Activated T-cell treated with anti-CD3 and anti-CD28 coated beads for 1 hour (primary cell): ENCODE results near the gene MOGAT3.
"Not testable (repeated sequence)": the region's sequence is repeated elsewhere in the genome, so short reads cannot be mapped to it uniquely, and the experiment has no call there.

Experiments used
- DNase-seq: peaks from one replicate; pipeline ENCODE4 v3.0.0-alpha.2; 2020; ENCODE audit warnings: low read depth

The MOGAT3 gene

DNA sequence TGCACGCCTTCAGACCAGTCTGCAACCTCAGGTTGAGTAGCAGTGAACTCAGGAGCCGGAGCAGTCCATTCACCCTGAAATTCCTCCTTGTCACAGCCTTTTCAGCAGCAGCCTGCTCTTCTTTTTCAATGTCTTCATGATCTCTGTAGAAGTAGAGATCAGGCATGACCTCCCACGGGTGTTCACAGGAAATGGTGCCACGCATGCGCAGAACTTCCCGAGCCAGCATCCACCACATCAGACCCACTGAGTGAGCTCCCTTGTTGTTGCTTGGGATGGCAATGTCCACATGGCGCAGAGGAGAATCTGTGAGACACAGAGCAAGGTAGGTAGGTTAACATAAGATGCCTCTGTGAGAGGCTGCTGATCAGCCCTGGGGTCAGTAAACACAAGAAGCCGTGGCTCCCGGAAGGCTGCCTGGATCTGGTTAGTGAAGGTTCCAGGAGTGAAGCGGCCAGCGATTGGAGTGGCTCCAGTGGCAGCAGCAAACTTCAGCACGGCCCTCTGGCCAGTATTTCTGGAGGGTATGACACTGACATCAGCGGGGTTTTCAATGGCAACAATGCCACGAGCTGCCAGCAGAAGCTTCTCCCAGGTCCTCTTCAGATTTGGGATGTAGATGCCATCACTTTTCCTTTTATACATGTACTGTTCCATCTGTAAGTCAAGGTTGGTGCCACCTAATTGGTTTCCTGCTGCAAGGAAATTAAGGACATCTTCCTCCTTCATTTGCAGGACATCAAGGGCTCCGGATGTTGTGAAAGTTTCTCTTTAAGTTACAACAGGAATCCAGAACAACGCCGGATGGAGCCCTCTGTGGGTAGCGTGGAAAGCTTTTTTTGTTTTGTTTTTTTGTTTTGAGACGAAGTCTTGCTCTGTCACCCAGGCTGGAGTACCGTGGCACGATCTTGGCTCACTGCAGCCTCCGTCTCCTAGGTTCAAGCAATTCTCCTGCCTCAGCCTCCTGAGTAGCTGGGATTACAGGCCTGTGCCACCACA, 3.2 kb upstream of the MOGAT3 start:
- not testable (repeated sequence) for DNase-seq

DNA sequence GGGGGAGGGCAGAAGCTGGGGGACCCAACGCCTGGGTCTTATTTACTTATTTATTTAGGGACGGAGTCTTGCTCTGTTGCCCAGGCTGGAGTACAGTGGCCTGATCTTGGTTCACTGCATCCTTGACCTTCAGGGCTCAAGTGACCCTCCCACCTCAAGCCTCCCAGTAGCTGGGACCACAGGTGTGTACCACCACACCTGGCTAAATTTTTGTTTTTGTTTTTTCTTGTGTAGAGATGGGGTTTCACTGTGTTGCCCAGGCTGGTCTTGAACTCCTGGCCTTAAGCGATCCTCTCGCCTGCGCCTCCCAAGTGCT, 1.7 kb upstream of the MOGAT3 start:
- DNase-seq: no peak

DNA sequence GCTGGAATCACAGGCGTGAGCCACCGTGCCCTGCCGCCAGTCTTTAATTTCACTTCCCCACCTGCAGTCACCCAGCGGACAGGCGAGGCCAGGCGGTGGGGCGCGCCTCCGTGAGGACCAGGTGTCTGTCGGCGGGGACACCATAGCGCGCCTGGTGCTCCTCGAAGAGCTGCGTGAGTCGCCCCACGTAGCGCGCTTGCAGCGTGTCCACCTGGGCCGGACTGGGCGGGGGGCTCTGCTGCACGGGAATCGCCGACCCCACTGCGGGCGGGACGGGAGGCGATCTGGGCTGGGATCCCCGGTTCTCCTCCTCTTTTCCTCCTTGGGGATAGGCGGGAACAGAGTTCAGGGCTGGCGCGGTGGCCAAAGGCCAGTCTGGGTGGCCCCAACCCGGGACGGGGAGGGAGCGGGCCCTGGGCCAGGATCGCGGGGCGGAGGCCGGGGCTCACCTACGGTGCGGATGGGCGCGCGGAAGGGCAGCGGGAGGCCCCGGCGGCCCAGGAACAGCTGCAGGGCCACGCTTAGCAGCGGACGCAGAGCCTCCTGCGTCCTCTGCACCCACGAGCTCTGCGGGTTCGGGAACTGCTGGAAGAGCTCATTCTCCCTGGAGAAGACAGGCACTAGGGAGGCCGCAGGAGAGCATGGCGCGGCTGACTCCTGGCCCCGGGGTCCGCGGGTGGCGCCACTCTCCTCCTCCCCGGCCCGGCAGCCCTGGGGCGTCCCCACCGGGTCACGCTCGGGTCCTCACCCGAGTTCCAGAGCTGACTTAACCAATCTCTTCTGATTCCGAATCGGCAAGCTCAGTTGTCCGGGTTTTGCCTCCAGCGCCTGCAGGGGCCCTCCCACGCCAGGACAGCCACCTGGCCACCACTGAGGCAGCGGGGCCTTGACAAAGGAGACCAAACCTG, 1.1 kb upstream of the MOGAT3 start:
- DNase-seq: no peak

DNA sequence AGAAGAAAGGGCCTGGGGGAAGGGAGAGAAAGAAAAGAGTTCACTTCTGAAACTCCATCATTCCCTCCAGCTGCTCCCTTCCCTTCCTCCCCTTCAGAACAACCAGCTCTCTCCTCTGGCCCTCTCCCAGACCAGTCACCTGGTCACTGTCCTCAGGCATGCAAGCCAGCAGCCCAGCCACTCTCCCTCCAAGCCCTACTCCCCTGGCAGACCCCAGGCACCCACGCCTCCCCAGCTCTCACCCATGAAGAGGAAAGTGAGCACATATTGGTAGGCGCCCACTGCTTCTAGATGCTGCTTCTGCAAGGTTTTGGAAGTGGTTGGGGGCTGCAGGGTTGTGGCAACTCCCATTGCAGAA, 353 bp downstream of the MOGAT3 start:
- DNase-seq: no peak

DNA sequence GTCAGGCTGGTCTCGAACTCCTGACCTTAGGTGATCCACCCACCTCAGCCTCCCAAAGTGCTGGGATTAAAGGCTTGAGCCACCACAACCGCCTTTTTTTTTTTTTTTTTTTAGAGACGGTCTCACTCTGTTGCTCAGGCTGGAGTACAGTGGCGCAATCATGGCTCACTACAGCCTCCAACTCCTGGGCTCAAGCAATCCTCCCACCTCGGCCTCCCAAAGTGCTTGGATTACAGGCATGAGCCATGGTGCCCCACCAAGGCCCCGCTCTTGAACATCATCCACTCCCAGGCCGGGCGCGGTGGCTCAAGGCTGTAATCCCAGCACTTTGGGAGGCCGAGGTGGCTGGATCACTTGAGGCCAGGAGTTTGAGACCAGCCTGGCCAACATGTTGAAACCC, 1.3 kb downstream of the MOGAT3 start:
- not testable (repeated sequence) for DNase-seq

DNA sequence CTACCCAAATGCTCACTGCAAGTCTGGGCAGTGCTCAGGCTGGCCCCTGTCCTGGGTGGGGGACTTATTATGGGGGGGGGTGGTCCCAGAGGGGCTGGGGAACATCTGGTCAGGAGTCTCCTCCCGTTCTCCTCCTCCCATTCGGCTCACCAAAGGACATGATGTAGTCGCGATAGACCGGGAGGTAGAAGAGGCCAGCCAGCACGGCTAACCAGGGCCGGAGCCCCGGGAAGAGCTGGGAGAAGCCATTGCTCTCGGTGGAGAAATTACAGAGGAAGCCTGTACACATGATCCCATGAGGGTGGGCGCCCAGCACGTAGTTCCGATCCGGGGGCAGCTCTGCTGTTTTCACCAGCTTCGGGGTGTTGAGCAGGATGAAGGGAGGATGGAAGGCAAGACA, 2.4 kb downstream of the MOGAT3 start:
- no peak for DNase-seq

DNA sequence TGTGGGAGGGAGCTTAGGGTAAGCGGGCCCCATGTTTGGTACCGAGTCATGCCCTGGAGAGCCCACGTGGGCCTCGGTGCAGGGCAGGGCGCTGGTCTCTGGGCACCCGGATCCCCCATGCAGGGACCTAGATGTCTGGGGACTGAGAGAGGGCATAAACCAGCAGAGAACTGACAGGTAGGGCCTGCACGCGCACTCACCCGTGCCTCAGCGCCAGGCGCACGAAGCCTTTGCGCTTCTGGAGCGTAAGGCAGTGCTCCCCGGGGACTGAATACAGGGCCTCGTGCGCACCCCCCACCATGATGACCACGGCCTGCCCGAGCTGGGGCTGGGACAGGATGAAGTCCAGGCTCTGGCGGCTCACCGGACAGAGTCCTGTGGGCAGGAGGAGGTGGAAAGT, 2.8 kb downstream of the MOGAT3 start:
- DNase-seq: no peak

DNA sequence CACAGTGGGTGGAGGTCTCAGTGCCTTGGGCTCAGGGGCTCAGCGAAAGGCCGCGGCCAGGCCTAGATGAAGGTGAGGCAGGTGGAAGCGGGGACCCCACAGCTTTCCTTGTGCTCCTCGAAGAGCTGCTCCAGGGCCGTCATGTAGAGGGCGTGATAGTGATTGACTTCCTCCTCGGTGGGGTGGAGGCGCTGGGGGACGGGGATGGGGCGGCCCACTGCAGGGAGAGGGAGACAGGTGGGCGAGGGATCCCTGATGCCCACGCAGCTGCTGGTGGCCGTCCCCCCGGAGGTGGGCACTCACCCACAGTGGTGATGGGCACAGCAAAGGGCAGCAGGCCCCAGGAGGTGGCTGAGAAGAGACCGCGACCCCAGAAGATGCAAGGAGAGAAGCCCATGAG, 5.0 kb downstream of the MOGAT3 start:
- DNase-seq: no peak

GRCh38 chr7:101189109-101189508, 11.7 kb downstream of the MOGAT3 start:
- no peak for DNase-seq

DNA sequence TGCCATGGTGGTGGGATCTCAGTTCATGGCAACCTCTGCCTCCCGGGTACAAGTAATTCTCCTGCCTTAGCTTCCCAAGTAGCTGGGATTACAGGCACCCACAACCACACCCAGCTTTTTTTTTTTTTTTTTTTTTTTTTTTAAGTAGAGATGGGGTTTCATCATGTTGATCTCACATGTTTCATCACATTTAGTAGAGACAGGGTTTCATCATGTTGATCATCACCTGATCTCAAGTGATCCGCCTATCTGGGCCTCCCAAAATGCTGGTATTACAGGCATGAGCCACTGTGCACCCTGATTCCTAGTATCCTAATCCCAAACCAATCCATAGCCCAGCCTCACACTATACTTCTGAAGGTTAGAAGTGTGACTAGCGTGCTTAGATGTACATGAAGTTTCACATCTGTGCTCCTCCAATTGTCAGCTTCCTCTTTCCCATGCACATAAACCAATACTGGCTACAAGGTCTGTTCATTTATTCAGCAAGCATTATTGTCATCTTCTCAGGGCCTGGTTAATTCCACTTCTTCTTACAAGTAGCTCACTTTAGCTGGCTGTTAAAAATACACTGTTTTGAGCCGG, 13.9 kb downstream of the MOGAT3 start:
- DNase-seq: no peak

DNA sequence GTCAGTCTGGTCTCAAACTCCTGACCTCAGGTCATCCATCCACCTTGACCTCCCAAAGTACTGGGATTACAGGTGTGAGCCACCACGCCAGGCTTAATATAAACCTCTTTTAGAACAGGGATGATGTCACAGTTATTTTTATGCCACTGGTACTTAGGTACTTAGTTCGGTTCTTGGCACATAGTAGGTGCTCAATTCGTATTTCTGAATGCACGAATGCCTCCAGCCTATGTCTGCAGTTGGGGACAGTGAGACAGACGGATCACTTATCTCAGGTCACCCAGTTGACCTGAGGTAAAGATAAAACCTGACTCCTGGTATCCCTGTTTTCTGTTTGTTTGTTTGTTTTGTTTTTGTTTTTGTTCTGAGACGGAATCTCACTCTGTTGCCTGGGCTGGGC, 14.6 kb downstream of the MOGAT3 start:
- DNase-seq: no peak

- no peak for DNase-seq
These were observed 15.5 kb downstream of the MOGAT3 start for GRCh38 chr7:101185258-101185839.

GRCh38 chr7:101180130-101180755, 20.6 kb downstream of the MOGAT3 start, which contains the start of gene NAT16:
TSS of gene NAT16 (minus strand) at chr7:101180293. CDS start at chr7:101174807, 5,486 bp downstream.
- DNase-seq: no peak

GRCh38 chr7:101179713-101180112, 21.1 kb downstream of the MOGAT3 start:
- no peak for DNase-seq

DNA sequence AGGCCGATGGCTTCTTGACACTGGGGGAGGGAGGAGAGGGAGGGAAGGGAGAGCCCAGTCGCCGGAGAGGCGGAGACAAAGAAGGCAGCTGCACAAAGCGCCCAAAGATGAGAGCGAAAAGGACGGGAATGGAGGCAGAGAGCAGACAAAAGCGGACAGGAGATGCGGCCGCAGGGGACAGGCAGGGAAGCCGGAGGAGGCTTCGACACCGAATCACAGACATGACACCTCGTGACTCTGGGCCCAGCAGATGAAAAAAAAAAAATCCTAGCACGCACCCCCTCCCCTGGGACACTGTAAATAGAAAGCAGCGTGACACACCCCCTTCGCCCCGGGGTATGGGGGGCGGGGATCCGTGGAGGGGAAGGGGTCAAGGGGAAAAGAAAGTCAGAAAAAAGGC, 21.7 kb downstream of the MOGAT3 start:
- no peak for DNase-seq

DNA sequence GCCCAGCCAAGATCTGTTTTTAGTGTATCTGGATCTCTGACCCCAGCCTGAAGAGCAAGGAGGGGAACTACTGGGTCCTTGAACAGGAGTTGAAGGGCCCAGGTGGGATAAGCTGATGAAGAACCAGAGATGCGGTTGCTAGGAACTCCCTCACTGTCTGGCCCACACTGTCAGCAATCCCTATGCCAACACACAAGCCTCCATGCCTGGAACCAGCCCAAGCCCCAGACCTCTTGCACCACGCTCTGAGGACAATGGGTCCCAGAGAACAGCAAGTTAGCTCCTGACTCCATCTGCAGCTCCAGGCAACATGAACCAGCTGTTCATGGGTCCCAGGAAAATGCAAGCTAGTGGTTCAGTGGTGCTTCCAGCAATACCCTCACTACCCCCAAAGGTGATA, 23.2 kb downstream of the MOGAT3 start:
- no peak for DNase-seq

GRCh38 chr7:101175664-101176063, 25.2 kb downstream of the MOGAT3 start:
- no peak for DNase-seq

DNA sequence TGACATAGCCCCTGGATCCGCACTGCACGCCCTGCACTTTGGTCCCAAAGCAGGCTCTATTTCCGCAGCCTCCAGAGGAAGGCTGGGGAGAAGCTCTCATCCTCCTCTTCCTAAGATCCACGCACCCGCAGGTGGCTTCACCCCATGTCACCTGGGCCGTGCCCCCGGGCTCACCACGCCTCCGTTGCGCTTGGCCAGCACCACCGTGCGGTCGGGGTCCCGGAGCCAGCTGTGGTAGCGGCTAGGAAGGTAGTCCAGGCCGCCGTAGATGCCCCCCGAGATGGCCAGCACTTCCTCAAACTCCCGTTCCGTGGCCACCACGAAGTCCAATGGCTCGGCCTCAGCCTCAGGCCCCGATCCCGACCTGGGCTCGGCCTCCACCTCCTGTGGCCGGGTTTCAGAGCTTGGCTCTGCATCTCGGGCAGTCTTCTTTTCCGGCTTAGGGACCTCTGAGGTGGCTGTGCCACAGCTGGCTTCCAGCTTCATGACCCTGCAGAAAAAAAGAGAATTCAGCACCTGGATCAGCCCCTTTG, 26.4 kb downstream of the MOGAT3 start:
- no peak for DNase-seq

GRCh38 chr7:101173752-101174244, 27.0 kb downstream of the MOGAT3 start:
- DNase-seq: peak; percentile 51

DNA sequence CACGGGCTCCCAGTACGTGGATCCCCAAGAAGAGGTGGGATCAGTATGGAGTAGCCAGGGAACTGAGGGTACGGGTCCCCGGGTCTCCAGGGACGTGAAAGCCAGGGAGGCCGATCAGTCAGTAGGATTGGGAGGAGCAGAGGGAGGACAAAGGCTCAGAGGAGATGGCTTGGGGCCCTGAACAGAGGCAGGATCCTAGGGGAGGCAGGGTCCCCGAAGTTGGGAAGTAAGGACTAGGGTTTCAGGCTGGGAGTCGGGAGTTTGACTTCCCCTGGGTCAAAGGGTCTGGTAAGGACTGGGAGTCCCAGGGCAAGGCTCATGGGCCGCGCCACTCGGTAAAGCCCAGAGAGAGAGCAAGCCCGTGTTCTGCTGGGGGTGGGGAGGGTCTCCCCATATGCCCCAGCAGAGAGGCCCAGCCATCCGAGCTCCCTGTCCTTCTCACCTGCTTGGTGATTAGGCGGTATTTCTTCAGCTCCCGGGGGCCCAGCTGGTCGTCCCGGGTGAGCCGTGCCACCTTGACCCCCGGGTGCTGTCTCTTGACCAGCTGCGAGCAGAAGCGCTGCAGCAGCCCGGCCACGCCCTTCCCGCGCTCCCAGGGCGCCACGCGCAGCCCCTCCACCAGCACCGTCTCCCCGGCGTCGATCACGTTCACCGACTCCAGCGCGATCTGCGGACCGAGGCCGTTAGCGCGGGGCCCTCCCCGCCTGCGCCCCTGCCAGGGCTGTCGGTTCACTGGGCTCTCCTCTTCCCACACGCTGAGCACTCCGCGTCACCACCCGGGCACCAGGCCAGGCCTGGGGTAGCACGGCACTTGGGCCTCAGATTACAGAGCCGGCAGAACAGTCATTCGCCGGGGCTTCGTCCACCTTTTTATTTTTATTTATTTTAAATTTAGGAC, 27.7 kb downstream of the MOGAT3 start:
- DNase-seq: no peak
